CD8-positive, alpha-beta memory T cell (primary cell): Measurements from ENCODE around the gene FBH1. TPM values are rescaled to one million over a fixed set of nuclear protein-coding genes. Genes with fewer than 3 reads are reported as not detected.
"Not testable (repeated sequence)": the region's sequence is repeated elsewhere in the genome, so short reads cannot be mapped to it uniquely, and the experiment has no call there.

Experiments
- CTCF ChIA-PET: fragments of 350-600 bp; sonication (Branson Sonifier 250); formaldehyde crosslinking; loops from one replicate; lab custom pipeline; 2021; ENCODE audit warnings: antibody characterized with exemption; lab: Charles Lee
- POLR2A ChIA-PET: fragments of 350-600 bp; sonication (Branson Sonifier 250); formaldehyde crosslinking; loops from one replicate; lab custom pipeline; 2021; ENCODE audit warnings: antibody characterized with exemption; lab: Charles Lee
- DNase-seq, 5 donors: peaks; one replicate each; pipeline versions ENCODE4 v3.0.0 to v3.0.0-alpha.2; 2020 to 2022; ENCODE audit warnings: mixed read lengths in 1 of 5
- H3K27ac ChIP-seq: one replicate; pipeline ENCODE4 v1.7.0; 2013; ENCODE audit warnings: low read depth, mild to moderate bottlenecking, low read length, moderate library complexity
- H3K27me3 ChIP-seq: 2 replicates; pipeline ENCODE4 v1.7.0; 2013; ENCODE audit warnings: low read length, mild to moderate bottlenecking; ENCODE audit not compliant: insufficient read depth, poor library complexity, severe bottlenecking
- H3K36me3 ChIP-seq: 2 replicates; pipeline ENCODE4 v1.7.0; 2013; ENCODE audit warnings: mild to moderate bottlenecking, low read length, moderate library complexity; ENCODE audit not compliant: insufficient read depth
- H3K4me1 ChIP-seq: 2 replicates; pipeline ENCODE4 v1.7.0; 2013; ENCODE audit warnings: mild to moderate bottlenecking, low read length, moderate library complexity; ENCODE audit not compliant: insufficient read depth
- H3K4me3 ChIP-seq: 2 replicates; pipeline ENCODE4 v1.7.0; 2013; ENCODE audit warnings: mild to moderate bottlenecking, low read length
- H3K9me3 ChIP-seq: 2 replicates; pipeline ENCODE4 v1.7.0; 2013; ENCODE audit warnings: mild to moderate bottlenecking, low read length
- H3K27ac Mint-ChIP-seq, 8 donors: one replicate each; pipeline ENCODE4 v1.8.0; 2020 to 2021; ENCODE audit warnings: mixed read lengths in 8 of 8, mild to moderate bottlenecking in 6 of 8, inconsistent platforms in 3 of 8, moderate library complexity in 3 of 8
- H3K27me3 Mint-ChIP-seq, 2 donors: one replicate each; pipeline ENCODE4 v1.8.0; 2020 to 2021; ENCODE audit warnings: mixed read lengths in 2 of 2, mild to moderate bottlenecking in 1 of 2, moderate library complexity in 1 of 2
- H3K36me3 Mint-ChIP-seq, 3 donors: one replicate each; pipeline ENCODE4 v1.8.0; 2020 to 2021; ENCODE audit warnings: mixed read lengths in 3 of 3, inconsistent platforms in 1 of 3, mild to moderate bottlenecking in 1 of 3
- H3K4me1 Mint-ChIP-seq, 3 donors: one replicate each; pipeline ENCODE4 v1.8.0; 2020 to 2021; ENCODE audit warnings: mixed read lengths in 3 of 3, inconsistent platforms in 1 of 3, mild to moderate bottlenecking in 1 of 3
- H3K4me3 Mint-ChIP-seq, 7 donors: one replicate each; pipeline ENCODE4 v1.8.0; 2020 to 2021; ENCODE audit warnings: mixed read lengths in 7 of 7, mild to moderate bottlenecking in 6 of 7, moderate library complexity in 4 of 7, inconsistent platforms in 2 of 7
- H3K9me3 Mint-ChIP-seq, 5 donors: one replicate each; pipeline ENCODE4 v1.8.0; 2020 to 2022; ENCODE audit warnings: mixed read lengths in 5 of 5, mild to moderate bottlenecking in 3 of 5, moderate library complexity in 2 of 5, inconsistent platforms in 1 of 5
- polyA plus RNA-seq: library from polyadenylated mRNA; unstranded; fragments of 300-500 nt; fragmentation: Illumina TruSeq; gene quantifications from one replicate; pipeline ENCODE4 v1.2.3, GENCODE V29; 2021
- total RNA-seq, 2 experiments: library from RNA; stranded (reverse); gene quantifications; one replicate each; pipeline ENCODE4 v1.2.3, GENCODE V29; 2021

FBH1 gene
- total and polyA plus RNA-seq, 3 experiments from 2014 or later, result 58.7 to 82.2 (median 59.3) TPM

DNA sequence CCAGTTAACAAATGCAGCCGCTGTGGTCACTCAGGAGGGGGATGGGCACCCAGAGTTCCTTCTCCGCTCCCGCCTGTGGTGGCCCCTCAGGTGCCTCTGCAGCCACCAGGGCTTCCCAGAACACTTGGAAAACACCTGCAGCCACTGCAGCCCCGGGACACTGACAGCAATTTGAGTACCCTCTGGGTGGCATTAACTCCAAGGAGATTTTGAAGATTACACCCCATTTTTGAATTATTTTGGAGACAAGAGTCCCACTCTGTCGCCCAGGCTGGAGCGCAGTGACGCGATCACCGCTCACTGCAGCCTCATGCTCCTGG lies 55.1 kb downstream of the FBH1 start:
- Histone ChIP-seq H3K4me3 (no peak overlapping the region), H3K27me3 (no peaks in the 10 kb centered on the region), H3K27ac (no peak overlapping the region), H3K36me3 (no peaks in the 10 kb centered on the region), H3K9me3 (no peaks in the 10 kb centered on the region), H3K4me1 (no peaks in the 10 kb centered on the region)
- Mint-ChIP-seq H3K27ac (peak overlapping the region in 1 of 8 donors; percentile 43), H3K36me3 (peaks cover 0 to 2% (median 0%) of the 10 kb centered on the region in 3 donors), H3K4me3 (no peak overlapping the region), H3K27me3 (no peaks in the 10 kb centered on the region), H3K9me3 (no peaks in the 10 kb centered on the region), H3K4me1 (peaks cover 5 to 8% (median 7%) of the 10 kb centered on the region in 3 donors)
- POLR2A ChIA-PET, result no interaction called here
- DNase-seq, result no peak
- CTCF ChIA-PET, result no interaction called here

- no peaks in the 10 kb centered on the region for H3K36me3 ChIP-seq
- no peak overlapping the region for H3K4me3 ChIP-seq
- Mint-ChIP-seq H3K36me3 (peaks cover 0 to 3% (median 0%) of the 10 kb centered on the region in 3 donors), H3K27ac (peak overlapping the region in 2 of 8 donors; percentile 5 to 48), H3K4me1 (peaks cover 5 to 8% (median 7%) of the 10 kb centered on the region in 3 donors), H3K4me3 (peak overlapping the region in 4 of 7 donors; percentile 23 to 87 (median 54)), H3K9me3 (no peaks in the 10 kb centered on the region), H3K27me3 (no peaks in the 10 kb centered on the region)
- ChIA-PET POLR2A (no interaction called here), CTCF (no interaction called here)
- no peak for DNase-seq
- H3K27ac ChIP-seq, result no peak overlapping the region
- H3K9me3 ChIP-seq, result no peaks in the 10 kb centered on the region
- H3K27me3 ChIP-seq, result no peaks in the 10 kb centered on the region
- no peaks in the 10 kb centered on the region for H3K4me1 ChIP-seq
Observed at GRCh38 chr10:5945561-5946418, 55.7 kb downstream of the FBH1 start.

DNA sequence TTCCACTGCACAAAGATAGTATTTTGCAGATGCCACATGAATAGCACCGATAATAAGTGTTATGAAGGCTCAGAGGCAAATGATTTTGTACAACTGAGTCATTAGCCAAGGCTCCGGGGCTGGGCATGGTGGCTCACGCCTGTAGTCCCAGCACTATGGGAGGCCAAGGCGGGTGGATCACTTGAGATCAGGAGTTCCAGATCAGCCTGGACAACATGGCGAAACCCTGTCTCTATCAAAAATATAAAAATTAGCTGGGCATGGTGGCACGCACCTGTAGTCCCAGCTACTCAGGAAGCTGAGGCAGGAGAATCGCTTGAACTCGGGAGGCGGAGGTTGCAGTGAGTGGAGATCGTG lies 56.4 kb downstream of the FBH1 start:
- H3K9me3 Mint-ChIP-seq, CTCF ChIA-PET, H3K27me3 ChIP-seq, H3K36me3 ChIP-seq, H3K4me1 ChIP-seq, H3K9me3 ChIP-seq, POLR2A ChIA-PET, H3K4me1 Mint-ChIP-seq, H3K4me3 ChIP-seq, H3K27ac ChIP-seq, H3K27me3 Mint-ChIP-seq, DNase-seq, H3K36me3 Mint-ChIP-seq: not testable (repeated sequence)
- H3K4me3 Mint-ChIP-seq, result peak overlapping the region in 2 of 7 donors; percentile 18 to 53
- H3K27ac Mint-ChIP-seq, result peak overlapping the region in 1 of 8 donors; percentile 48

- no peaks in the 10 kb centered on the region for H3K27me3 ChIP-seq
- Mint-ChIP-seq H3K4me1 (peaks cover 5 to 8% (median 7%) of the 10 kb centered on the region in 3 donors), H3K27ac (no peak overlapping the region), H3K36me3 (peaks cover 0 to 10% (median under 1%) of the 10 kb centered on the region in 3 donors), H3K27me3 (no peaks in the 10 kb centered on the region), H3K9me3 (no peaks in the 10 kb centered on the region), H3K4me3 (peak overlapping the region in 1 of 7 donors; percentile 18)
- no peaks in the 10 kb centered on the region for H3K9me3 ChIP-seq
- DNase-seq, result no peak
- H3K36me3 ChIP-seq, result no peaks in the 10 kb centered on the region
- ChIA-PET CTCF (no interaction called here), POLR2A (no interaction called here)
- H3K4me1 ChIP-seq, result no peaks in the 10 kb centered on the region
- H3K27ac ChIP-seq, result no peak overlapping the region
- no peak overlapping the region for H3K4me3 ChIP-seq
Observed at GRCh38 chr10:5946786-5947185, 56.7 kb downstream of the FBH1 start.

- H3K27me3 ChIP-seq, result no peaks in the 10 kb centered on the region
- Mint-ChIP-seq H3K4me3 (no peak overlapping the region), H3K36me3 (peaks cover 0 to 15% (median 4%) of the 10 kb centered on the region in 3 donors), H3K4me1 (peaks cover 5 to 8% (median 7%) of the 10 kb centered on the region in 3 donors), H3K27me3 (no peaks in the 10 kb centered on the region), H3K27ac (no peak overlapping the region), H3K9me3 (no peaks in the 10 kb centered on the region)
- no peak for DNase-seq
- CTCF ChIA-PET, result no interaction called here
- H3K36me3 ChIP-seq, result no peaks in the 10 kb centered on the region
- H3K4me3 ChIP-seq, result no peak overlapping the region
- H3K4me1 ChIP-seq, result no peaks in the 10 kb centered on the region
- POLR2A ChIA-PET, result no interaction called here
- H3K27ac ChIP-seq, result no peak overlapping the region
- H3K9me3 ChIP-seq, result no peaks in the 10 kb centered on the region
Observed at GRCh38 chr10:5947471-5948207, 57.6 kb downstream of the FBH1 start.

DNA sequence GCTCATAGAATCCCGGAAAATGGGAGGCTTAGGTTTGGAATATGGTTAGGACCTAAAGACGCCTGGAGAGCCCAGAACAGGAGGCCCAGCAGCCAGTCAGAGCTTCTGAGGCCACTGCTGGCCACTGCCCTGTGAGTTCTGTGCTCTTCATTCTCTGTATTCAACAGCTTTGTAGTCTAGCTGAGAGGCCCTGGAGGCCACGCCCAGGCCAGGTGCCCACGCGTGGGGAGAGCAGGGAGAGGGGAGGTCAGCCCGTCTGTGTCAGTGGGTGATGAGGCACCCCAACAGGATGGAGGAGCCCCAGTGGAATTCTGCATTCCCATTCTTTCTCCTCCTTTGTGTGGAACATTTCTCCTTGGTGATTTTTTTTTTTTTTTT lies 58.2 kb downstream of the FBH1 start:
- Mint-ChIP-seq H3K4me3 (no peak overlapping the region), H3K27me3 (no peaks in the 10 kb centered on the region), H3K4me1 (peaks cover 5 to 8% (median 7%) of the 10 kb centered on the region in 3 donors), H3K9me3 (no peaks in the 10 kb centered on the region), H3K27ac (no peak overlapping the region), H3K36me3 (peaks cover 0 to 19% (median 4%) of the 10 kb centered on the region in 3 donors)
- H3K27me3 ChIP-seq, result no peaks in the 10 kb centered on the region
- no peak for DNase-seq
- no peak overlapping the region for H3K4me3 ChIP-seq
- ChIA-PET POLR2A (no interaction called here), CTCF (no interaction called here)
- H3K4me1 ChIP-seq, result no peaks in the 10 kb centered on the region
- H3K36me3 ChIP-seq, result no peaks in the 10 kb centered on the region
- H3K9me3 ChIP-seq, result no peaks in the 10 kb centered on the region
- no peak overlapping the region for H3K27ac ChIP-seq

- H3K4me1 ChIP-seq, result no peaks in the 10 kb centered on the region
- Mint-ChIP-seq H3K27me3 (no peaks in the 10 kb centered on the region), H3K4me3 (no peak overlapping the region), H3K4me1 (peaks cover 5 to 8% (median 7%) of the 10 kb centered on the region in 3 donors), H3K9me3 (no peaks in the 10 kb centered on the region), H3K27ac (peak overlapping the region in 1 of 8 donors; percentile 29), H3K36me3 (peaks cover 0 to 26% (median 4%) of the 10 kb centered on the region in 3 donors)
- no peaks in the 10 kb centered on the region for H3K27me3 ChIP-seq
- no peak for DNase-seq
- H3K27ac ChIP-seq, result no peak overlapping the region
- POLR2A ChIA-PET, result no interaction called here
- no peaks in the 10 kb centered on the region for H3K36me3 ChIP-seq
- H3K9me3 ChIP-seq, result no peaks in the 10 kb centered on the region
- H3K4me3 ChIP-seq, result no peak overlapping the region
- CTCF ChIA-PET, result no interaction called here
Observed at GRCh38 chr10:5949009-5949759, 59.1 kb downstream of the FBH1 start.
